HUES64 (cell line): ENCODE data around the gene DUSP21.
"Not testable (repeated sequence)": the region's sequence is repeated elsewhere in the genome, so short reads cannot be mapped to it uniquely, and the experiment has no call there.

ENCODE experiments used
- H3K27ac ChIP-seq: 2 replicates; pipeline ENCODE4 v1.7.0; 2013; ENCODE audit warnings: low read depth, low read length, inconsistent platforms
- H3K27me3 ChIP-seq: 2 replicates; pipeline ENCODE4 v1.6.1; 2013; ENCODE audit warnings: mild to moderate bottlenecking, low read length; ENCODE audit not compliant: insufficient read depth
- H3K36me3 ChIP-seq: 2 replicates; pipeline ENCODE4 v1.6.1; 2013; ENCODE audit warnings: mild to moderate bottlenecking, low read length; ENCODE audit not compliant: insufficient read depth
- H3K4me1 ChIP-seq: 2 replicates; pipeline ENCODE4 v1.6.1; 2013; ENCODE audit warnings: mild to moderate bottlenecking, low read length, moderate library complexity; ENCODE audit not compliant: insufficient read depth
- H3K4me3 ChIP-seq: 2 replicates; pipeline ENCODE4 v1.5.1; 2013; ENCODE audit warnings: mild to moderate bottlenecking, low read length, moderate library complexity
- H3K9ac ChIP-seq: 2 replicates; pipeline ENCODE4 v1.6.1; 2013; ENCODE audit warnings: mild to moderate bottlenecking, low read depth, low read length
- H3K9me3 ChIP-seq: 2 replicates; pipeline ENCODE4 v1.6.1; 2013; ENCODE audit warnings: low read depth, low read length; ENCODE audit not compliant: insufficient read depth
- WGBS: fragments of 150-250, 120-280 bp; methylation state at CpG from one replicate; pipeline ENCODE4 v1.1.7; 2013; ENCODE audit warnings: missing lambda C conversion rate; 5-methylcytosine and 5-hydroxymethylcytosine counted together

The DUSP21 gene

DNA sequence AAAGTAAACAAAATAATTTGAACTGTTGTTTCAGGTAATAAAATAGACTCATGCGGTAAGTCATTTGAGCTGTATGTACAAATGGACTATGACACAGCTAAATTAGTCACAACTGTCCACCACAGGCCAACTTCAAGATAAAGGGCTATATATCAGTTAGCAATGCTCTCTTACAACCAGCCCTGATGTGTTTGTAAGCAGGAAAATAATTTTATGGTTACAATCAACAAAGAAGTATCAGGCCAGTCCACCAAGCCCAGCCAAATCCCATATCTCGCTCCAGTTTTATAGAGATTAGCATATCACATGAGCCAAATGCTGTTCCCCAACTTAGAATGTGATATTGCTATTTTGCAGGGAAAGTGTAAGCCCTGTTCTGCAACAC, 511 bp upstream of the DUSP21 start:
- Histone ChIP-seq H3K4me3 (no peak overlapping the region), H3K9ac (no peak overlapping the region), H3K27ac (no peak overlapping the region), H3K9me3 (no peaks in the 10 kb centered on the region), H3K4me1 (no peaks in the 10 kb centered on the region), H3K36me3 (no peaks in the 10 kb centered on the region), H3K27me3 (no peaks in the 10 kb centered on the region)
- WGBS, result 83% methylated on average over 1 of the region's 2 CpGs

DNA sequence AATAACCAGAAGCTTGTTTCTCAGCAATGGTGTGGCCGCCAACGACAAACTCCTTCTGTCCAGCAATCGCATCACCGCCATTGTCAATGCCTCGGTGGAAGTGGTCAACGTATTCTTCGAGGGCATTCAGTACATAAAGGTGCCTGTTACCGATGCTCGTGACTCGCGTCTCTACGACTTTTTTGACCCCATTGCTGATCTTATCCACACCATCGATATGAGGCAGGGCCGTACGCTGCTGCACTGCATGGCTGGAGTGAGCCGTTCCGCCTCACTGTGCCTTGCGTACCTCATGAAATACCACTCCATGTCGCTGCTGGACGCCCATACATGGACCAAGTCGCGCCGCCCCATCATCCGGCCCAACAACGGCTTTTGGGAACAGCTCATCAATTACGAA, 383 bp downstream of the DUSP21 start:
- no peaks in the 10 kb centered on the region for H3K27me3 ChIP-seq
- no peak overlapping the region for H3K27ac ChIP-seq

DNA sequence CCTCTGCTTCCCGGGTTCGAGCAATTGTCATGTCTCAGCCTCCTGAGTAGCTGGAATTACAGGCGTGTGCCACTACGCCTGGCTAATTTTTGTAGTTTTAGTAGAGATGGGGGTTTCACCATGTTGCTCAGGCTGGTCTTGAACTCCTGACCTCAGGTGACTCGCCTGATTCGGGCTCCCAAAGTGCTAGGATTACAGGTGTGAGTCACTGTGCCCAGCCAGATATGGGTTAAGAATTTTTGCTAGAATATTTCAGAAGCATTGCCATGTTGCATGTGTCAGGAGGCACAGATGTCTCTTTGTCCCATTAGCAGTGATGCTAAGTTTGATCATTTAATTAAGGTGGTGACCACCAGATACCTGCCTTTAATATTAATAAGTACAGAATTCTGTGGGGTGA, 7.1 kb downstream of the DUSP21 start:
- WGBS, result 91% methylated on average over 6 of the region's 6 CpGs
- H3K27me3 ChIP-seq, H3K4me1 ChIP-seq, H3K4me3 ChIP-seq, H3K36me3 ChIP-seq, H3K9me3 ChIP-seq, H3K9ac ChIP-seq, H3K27ac ChIP-seq: not testable (repeated sequence)

More for the DNA sequence above, 383 bp downstream of the DUSP21 start:
- no peak overlapping the region for H3K9ac ChIP-seq
- H3K9me3 ChIP-seq, result no peaks in the 10 kb centered on the region
- no peaks in the 10 kb centered on the region for H3K36me3 ChIP-seq
- no peak overlapping the region for H3K4me3 ChIP-seq
- no peaks in the 10 kb centered on the region for H3K4me1 ChIP-seq
- 97% methylated on average over 26 of the region's 26 CpGs for WGBS

DNA sequence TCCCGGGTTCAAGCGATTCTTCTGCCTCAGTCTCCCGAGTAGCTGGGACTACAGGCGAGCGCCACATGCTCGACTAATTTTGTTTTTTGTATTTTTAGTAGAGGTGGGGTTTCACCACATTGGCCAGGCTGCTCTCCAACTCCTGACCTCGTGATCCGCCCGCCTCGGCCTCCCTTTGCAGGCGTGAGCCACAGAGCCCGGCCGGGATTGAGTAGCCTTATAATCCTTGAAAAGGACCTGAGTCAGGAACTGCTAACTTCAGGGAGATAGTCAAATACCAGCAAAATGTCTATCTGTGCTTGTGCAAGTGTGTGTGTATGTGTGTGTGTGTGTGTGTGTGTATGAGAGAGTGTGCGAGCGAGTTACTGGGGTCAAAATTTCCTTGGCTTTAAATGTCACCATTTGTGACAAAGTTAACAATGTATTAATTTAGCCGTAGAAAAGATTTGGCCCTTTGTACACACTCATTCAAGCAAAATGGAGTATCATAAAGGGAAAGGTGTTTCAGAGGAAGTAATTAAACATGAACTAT, 27.4 kb downstream of the DUSP21 start:
- no peaks in the 10 kb centered on the region for H3K9me3 ChIP-seq
- H3K4me1 ChIP-seq, result no peaks in the 10 kb centered on the region
- no peak overlapping the region; the same call in 1 of the 2 replicates for H3K27ac ChIP-seq
- peak overlapping the region; percentile 88; the same call in 1 of the 2 replicates for H3K9ac ChIP-seq
- WGBS, result 70% methylated on average over 12 of the region's 16 CpGs
- no peaks in the 10 kb centered on the region for H3K27me3 ChIP-seq
- peak overlapping the region; percentile 85 for H3K4me3 ChIP-seq
- no peaks in the 10 kb centered on the region for H3K36me3 ChIP-seq

DNA sequence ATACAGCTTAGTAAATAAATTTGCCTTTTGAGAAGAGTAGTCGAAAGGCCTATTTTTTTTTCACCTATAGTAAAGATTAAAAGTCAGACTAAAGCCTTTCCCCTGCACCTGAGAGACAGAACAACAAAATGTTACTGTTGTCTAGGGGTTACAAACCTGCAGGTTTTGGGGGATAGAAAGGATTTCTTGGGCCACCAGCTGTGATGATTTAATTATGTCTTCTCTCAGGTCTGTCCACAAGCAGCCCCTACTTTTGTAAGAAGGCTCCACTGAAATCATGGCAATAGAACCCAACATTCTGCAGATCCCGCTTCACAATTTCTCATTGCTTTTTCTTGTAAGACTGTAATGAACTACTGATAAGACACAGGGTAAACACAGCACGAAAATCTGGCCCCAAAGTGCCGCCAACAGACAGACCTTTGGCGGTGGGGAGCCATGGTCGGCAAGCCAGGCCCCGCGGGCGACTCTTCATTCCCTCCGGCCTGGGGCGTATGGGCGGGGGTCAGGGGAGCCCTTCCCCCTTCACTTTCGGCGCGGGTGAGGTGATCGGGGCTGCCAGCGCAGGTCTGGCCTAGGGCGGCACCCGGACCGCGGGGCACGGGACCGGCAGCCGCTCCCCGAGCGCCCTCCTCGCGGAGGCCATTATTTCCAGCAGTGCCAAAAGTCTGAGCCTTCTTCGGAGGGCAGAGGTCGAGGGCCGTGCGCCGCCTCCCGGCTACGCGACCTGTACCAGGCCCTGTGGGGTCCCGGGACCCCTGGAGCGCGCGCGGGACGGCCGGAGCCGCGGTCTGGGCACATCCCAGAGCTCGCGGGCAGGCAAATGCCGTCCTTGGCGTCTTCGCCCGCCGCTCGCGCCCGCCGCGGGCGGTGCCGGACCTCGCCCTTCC, 28.4 kb downstream of the DUSP21 start:
- peak overlapping the region; percentile 96 for H3K27ac ChIP-seq
- WGBS, result under 1% methylated on average over 59 of the region's 60 CpGs
- H3K9ac ChIP-seq, result peak overlapping the region; percentile 88
- H3K9me3 ChIP-seq, result no peaks in the 10 kb centered on the region
- peak overlapping the region; percentile 85 for H3K4me3 ChIP-seq
- H3K36me3 ChIP-seq, result peaks cover 3% of the 10 kb centered on the region; the same call in 1 of the 2 replicates
- no peaks in the 10 kb centered on the region for H3K27me3 ChIP-seq
- H3K4me1 ChIP-seq, result no peaks in the 10 kb centered on the region

DNA sequence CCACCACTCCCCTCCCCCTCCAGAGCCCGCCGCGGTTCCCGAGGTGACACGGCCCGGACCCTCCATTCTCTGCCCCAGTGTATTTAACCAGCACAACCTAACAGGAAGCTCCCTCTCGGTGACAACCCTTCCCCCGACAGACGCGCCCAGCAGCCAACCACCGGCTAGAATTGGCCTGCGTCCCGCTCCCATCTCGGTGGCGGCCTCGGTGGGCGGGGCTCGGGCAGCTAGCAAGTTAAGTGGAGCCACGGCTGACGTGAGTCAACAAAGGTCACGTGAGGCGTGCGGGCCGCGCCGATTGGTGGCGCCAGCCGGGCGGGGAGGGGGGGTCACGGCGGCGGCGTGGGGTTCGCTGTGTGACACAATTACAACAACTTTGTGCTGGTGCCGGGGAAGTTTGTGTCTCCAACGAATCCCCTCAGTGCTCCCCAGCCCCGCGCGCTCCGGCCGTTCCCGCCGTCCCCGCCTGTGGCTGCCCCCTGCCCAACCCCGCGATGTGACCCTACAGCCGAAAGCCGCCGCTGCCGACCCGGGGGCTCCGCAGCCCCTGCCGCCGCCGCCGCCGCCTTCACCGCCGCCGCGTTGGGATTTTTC, 29.1 kb downstream of the DUSP21 start, which contains the start of gene KDM6A:
KDM6A (plus strand) TSS at position 368 of the 594 bp plus-strand sequence. CDS start 364 bp downstream, outside the sequence.
- H3K9ac ChIP-seq, result peak within 1 kb of the TSS; percentile 89
- H3K27me3 ChIP-seq, result no peaks in the 10 kb centered on the region
- H3K27ac ChIP-seq, result peak within 1 kb of the TSS; percentile 96
- H3K9me3 ChIP-seq, result no peaks in the 10 kb centered on the region
- under 1% methylated on average over 56 of the region's 61 CpGs for WGBS
- H3K4me3 ChIP-seq, result peak within 1 kb of the TSS; percentile 85
- H3K36me3 ChIP-seq, result peaks cover 3% of the 10 kb centered on the region; the same call in 1 of the 2 replicates
- H3K4me1 ChIP-seq, result no peaks in the 10 kb centered on the region

DNA sequence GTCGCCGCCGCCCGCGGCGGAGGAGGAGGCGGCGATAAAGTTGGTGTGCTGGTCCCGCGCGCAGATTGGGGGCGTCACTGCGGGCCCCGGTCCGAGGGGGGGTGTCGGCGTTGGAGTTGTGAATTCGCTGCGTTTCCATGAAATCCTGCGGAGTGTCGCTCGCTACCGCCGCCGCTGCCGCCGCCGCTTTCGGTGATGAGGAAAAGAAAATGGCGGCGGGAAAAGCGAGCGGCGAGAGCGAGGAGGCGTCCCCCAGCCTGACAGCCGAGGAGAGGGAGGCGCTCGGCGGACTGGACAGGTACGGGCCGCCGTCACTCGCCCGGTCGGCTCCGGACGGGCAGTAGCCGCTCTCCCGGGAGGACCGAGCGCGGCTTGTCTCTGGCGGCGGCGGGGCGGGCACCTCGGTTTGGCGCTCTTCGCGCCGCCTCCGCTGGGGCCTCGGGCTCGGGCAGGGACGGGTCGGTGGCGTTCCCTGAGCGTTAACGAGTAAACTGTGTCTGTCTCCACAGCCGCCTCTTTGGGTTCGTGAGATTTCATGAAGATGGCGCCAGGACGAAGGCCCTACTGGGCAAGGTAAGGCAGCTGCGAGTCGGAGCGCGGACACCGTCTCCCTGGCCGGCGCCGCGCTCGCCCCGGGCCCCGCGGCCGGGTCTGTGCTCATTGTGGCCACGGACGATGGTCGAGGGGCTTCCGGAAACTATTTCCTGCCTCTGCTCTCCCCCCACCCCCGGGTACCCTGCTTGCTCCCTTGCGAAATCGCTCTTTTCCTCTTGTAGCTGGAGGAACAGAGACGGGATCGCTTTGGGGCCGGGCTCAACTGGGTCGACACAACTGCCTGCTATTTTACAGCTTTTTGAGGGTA, 29.8 kb downstream of the DUSP21 start:
- Histone ChIP-seq H3K27ac (peak overlapping the region; percentile 95), H3K9me3 (no peaks in the 10 kb centered on the region), H3K27me3 (no peaks in the 10 kb centered on the region), H3K9ac (peak overlapping the region; percentile 89), H3K36me3 (peaks cover 3% of the 10 kb centered on the region; the same call in 1 of the 2 replicates), H3K4me1 (no peaks in the 10 kb centered on the region), H3K4me3 (peak overlapping the region; percentile 81)
- under 1% methylated on average over 91 of the region's 99 CpGs for WGBS

DNA sequence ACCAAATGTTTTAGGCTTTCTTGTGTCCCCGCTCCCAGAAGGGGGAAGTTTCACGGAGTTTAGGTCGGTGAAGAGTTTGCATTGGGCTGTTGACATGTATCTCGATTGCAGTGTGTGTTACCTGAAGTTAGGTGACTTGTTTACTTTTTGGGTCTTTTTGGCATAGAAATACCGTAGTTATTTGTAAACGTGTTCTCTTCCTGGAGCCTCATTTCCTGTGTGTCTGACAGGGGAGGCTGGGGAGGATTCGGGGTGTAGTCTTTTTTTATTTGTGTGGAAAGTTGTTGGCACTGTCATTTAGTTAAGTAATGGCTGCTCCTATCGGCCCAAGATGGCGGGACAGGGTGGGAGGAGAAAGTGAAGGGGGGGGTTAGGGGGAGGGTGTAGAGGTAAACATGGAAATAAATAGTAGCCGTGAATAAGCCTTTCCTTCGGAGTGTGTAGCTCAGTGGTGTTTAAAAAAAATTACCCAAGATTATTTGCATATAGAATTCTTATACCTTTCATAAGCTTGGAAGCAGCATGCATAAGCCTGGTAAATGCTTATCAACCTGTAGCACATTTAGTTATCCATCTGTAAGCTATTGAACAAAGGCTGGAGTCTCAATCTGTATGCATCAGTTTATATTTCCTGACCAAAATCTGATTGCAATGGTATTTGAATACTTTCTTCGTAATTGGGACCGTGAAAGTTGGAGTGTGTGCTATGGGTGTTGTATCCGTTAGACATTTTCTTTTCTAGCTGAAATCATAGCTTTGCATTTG, 30.8 kb downstream of the DUSP21 start:
- no peaks in the 10 kb centered on the region for H3K4me1 ChIP-seq
- 12% methylated on average over 12 of the region's 14 CpGs for WGBS
- no peaks in the 10 kb centered on the region for H3K27me3 ChIP-seq
- peak overlapping the region; percentile 95; the same call in 1 of the 2 replicates for H3K27ac ChIP-seq
- no peaks in the 10 kb centered on the region for H3K9me3 ChIP-seq
- peak overlapping the region; percentile 89 for H3K9ac ChIP-seq
- peak overlapping the region; percentile 81 for H3K4me3 ChIP-seq
- H3K36me3 ChIP-seq, result peaks cover 3% of the 10 kb centered on the region; the same call in 1 of the 2 replicates

DNA sequence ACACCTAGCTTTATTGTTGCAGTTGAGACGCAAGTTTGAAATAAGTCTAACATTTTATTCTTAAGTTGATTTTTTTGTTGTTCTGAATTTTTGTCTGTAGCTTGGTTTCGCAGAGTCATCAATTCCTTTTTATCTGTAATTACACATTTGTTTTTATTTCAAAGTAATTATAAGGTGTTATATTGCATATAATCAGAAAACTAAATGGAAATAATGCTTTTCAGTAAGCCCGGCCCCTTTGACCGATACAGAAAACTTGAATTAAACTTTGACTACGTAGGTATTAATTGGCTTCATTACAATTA, 31.3 kb downstream of the DUSP21 start:
- 79% methylated on average over 3 of the region's 5 CpGs for WGBS
- Histone ChIP-seq H3K27ac (no peak overlapping the region), H3K27me3 (no peaks in the 10 kb centered on the region), H3K4me1 (no peaks in the 10 kb centered on the region), H3K36me3 (peaks cover 3% of the 10 kb centered on the region; the same call in 1 of the 2 replicates), H3K9me3 (no peaks in the 10 kb centered on the region), H3K4me3 (peak overlapping the region; percentile 81), H3K9ac (0 out of 2 replicates have a peak overlapping the region, but pooled peaks have one; percentile 24)

DNA sequence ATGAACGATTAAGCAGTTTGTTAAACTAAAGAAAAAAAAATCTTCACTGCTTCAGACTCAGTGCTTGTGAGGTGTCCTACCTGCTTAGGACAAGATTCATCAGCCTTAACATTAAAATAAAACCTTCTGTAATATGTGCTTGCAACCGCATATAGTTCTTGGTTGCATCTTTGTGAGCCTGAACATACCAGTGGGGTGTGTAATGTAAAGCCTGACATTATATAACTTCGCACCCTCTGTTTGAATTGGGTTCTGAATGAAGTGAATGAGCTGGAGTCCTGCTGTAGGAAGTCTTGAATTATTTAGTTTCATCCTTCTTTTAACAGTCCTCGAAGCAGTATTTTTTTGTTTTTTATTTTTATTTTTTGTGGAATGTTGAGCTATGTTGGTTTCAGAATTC, 32.3 kb downstream of the DUSP21 start:
- Histone ChIP-seq H3K27me3 (no peaks in the 10 kb centered on the region), H3K9ac (peak overlapping the region; percentile 44; the same call in 1 of the 2 replicates), H3K36me3 (peaks cover 3% of the 10 kb centered on the region; the same call in 1 of the 2 replicates), H3K4me3 (peak overlapping the region; percentile 16; the same call in 1 of the 2 replicates), H3K9me3 (no peaks in the 10 kb centered on the region), H3K4me1 (no peaks in the 10 kb centered on the region), H3K27ac (no peak overlapping the region)
- 85% methylated on average over 2 of the region's 4 CpGs for WGBS
